Muscle layer of colon (tissue), 2 donors: Measurements from ENCODE around the gene CPEB3.
"Not testable (repeated sequence)": the region's sequence is repeated elsewhere in the genome, so short reads cannot be mapped to it uniquely, and the experiment has no call there.

ENCODE experiments used
- H3K27ac ChIP-seq: one replicate; pipeline ENCODE4 v1.7.0; 2013; ENCODE audit warnings: low read depth, mild to moderate bottlenecking, low read length, moderate library complexity
- H3K27me3 ChIP-seq, 2 donors: one replicate each; pipeline ENCODE4 v1.7.0; 2013; ENCODE audit warnings: low read length in 2 of 2, mild to moderate bottlenecking in 2 of 2; ENCODE audit not compliant: insufficient read depth in 2 of 2, control insufficient read depth in 1 of 2
- H3K36me3 ChIP-seq: one replicate; pipeline ENCODE4 v1.7.0; 2013; ENCODE audit warnings: mild to moderate bottlenecking, low read length; ENCODE audit not compliant: insufficient read depth
- H3K4me1 ChIP-seq: one replicate; pipeline ENCODE4 v1.7.0; 2013; ENCODE audit warnings: mild to moderate bottlenecking, low read length; ENCODE audit not compliant: insufficient read depth
- H3K4me3 ChIP-seq, 2 donors: one replicate each; pipeline ENCODE4 v1.7.0; 2013; ENCODE audit warnings: low read length in 2 of 2, low read depth in 1 of 2, mild to moderate bottlenecking in 1 of 2, moderate library complexity in 1 of 2
- H3K9ac ChIP-seq: one replicate; pipeline ENCODE4 v1.7.0; 2013; ENCODE audit warnings: low read length
- H3K9me3 ChIP-seq: one replicate; pipeline ENCODE4 v1.7.0; 2013; ENCODE audit warnings: mild to moderate bottlenecking, low read length
- donor health status: abdominal sarcoma.
- donor health status: Adenocarcinoma of cecum.

The CPEB3 gene

GRCh38 chr10:92162541-92162940 is 128.3 kb downstream of the CPEB3 start:
- Histone ChIP-seq H3K36me3 (no peaks in the 10 kb centered on the region), H3K9ac (no peak overlapping the region), H3K4me3 (no peak overlapping the region), H3K9me3 (peaks cover 8% of the 10 kb centered on the region), H3K4me1 (no peaks in the 10 kb centered on the region), H3K27ac (no peak overlapping the region), H3K27me3 (no peaks in the 10 kb centered on the region)

- Histone ChIP-seq H3K9me3 (no peaks in the 10 kb centered on the region), H3K27ac (no peak overlapping the region), H3K27me3 (no peaks in the 10 kb centered on the region), H3K4me1 (no peaks in the 10 kb centered on the region), H3K9ac (no peak overlapping the region), H3K4me3 (no peak overlapping the region), H3K36me3 (no peaks in the 10 kb centered on the region)
Measured at GRCh38 chr10:92156874-92157773, 133.8 kb downstream of the CPEB3 start.

DNA sequence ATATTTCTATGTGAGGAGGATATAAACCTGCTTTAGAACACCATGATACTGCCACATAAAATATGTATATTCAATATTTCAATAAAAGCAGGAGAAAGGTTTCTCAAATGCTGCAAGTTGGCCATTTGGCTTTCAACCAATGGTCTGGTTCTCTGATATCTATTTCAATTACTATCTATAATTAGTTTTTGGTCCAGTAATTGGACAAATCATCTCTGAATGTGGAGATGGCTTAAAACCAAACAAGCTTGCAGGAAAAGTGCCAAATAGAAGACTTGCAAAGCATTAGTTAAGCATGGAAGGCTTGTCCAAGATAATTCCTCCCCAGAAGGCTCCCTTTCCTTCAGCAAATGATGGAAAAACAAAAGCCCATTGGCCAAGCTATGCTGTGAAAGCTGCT is 140.1 kb downstream of the CPEB3 start:
- no peaks in the 10 kb centered on the region for H3K36me3 ChIP-seq
- H3K27me3 ChIP-seq = no peaks in the 10 kb centered on the region
- no peaks in the 10 kb centered on the region for H3K9me3 ChIP-seq
- H3K9ac ChIP-seq = no peak overlapping the region
- no peak overlapping the region for H3K27ac ChIP-seq
- no peak overlapping the region for H3K4me3 ChIP-seq
- H3K4me1 ChIP-seq = peaks cover 7% of the 10 kb centered on the region

DNA sequence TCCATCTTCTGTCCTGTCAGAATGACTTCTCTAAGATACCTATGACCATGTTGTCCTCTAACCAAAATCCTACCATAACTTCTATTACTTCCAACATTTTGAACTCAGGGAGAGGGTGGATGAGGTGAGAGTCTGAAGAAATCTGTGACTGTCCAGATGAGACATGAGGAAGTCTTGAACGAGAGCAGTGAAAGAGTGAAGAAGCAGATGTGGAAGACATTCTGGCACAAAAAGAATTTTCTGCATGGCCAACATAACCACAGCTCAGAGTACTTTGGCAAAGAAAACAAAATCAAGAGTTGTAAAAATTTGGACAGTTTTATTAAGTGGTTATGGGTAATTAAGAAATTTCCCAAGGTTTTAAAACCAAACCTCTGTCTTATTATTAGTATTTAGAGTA is 141.6 kb downstream of the CPEB3 start:
- H3K36me3 ChIP-seq = no peaks in the 10 kb centered on the region

DNA sequence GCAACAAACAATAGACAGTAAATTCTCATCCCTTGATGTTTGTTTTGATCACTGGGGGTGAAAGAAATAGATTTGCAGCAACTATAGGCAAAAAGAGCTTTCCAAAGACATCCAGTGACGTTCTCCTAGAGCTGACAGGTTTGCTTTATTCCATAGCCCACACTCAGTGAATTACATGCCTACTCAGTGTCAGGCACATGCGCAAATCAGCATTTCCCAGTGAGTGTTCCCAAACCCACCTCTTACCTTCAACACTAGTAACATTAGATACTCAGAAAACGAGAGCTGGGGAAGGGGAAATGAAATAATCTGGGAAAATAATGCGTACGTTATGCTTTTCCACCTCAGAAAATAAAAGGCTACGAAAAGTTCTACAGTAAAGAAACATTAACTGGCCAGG is 144.1 kb downstream of the CPEB3 start:
- Histone ChIP-seq H3K27me3 (no peaks in the 10 kb centered on the region), H3K4me3 (no peak overlapping the region), H3K36me3 (no peaks in the 10 kb centered on the region), H3K4me1 (peaks cover 13% of the 10 kb centered on the region), H3K9ac (no peak overlapping the region), H3K9me3 (no peaks in the 10 kb centered on the region), H3K27ac (no peak overlapping the region)

More for the DNA sequence above, 141.6 kb downstream of the CPEB3 start:
- no peak overlapping the region for H3K4me3 ChIP-seq
- H3K9me3 ChIP-seq = no peaks in the 10 kb centered on the region
- no peak overlapping the region for H3K27ac ChIP-seq
- H3K4me1 ChIP-seq = peaks cover 7% of the 10 kb centered on the region
- no peak overlapping the region for H3K9ac ChIP-seq
- no peaks in the 10 kb centered on the region for H3K27me3 ChIP-seq

- H3K36me3 ChIP-seq = no peaks in the 10 kb centered on the region
- H3K27me3 ChIP-seq = no peaks in the 10 kb centered on the region
- no peaks in the 10 kb centered on the region for H3K9me3 ChIP-seq
- no peak overlapping the region for H3K4me3 ChIP-seq
- peaks cover 10% of the 10 kb centered on the region for H3K4me1 ChIP-seq
- no peak overlapping the region for H3K9ac ChIP-seq
- no peak overlapping the region for H3K27ac ChIP-seq
Measured at GRCh38 chr10:92146107-92146506, 144.8 kb downstream of the CPEB3 start.

DNA sequence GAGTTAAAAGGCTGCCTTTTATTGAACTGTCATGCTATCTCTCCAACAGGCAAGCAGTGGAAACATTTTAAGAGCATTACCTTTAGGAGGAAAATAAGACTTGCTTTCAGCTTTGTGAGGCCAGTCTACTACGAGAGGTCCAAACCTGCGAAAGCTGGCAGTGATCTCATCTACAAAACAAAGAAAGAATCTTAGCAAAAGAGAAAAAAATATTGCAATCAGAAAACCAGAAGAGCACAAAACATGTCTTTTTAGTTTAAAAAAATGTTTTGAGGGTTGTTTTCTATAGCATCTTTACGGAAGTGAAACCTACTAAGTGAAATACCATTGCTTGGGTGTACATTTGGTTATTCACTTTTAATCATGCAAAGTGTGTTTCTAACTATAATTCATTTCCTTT is 147.9 kb downstream of the CPEB3 start:
- no peak overlapping the region for H3K9ac ChIP-seq
- H3K4me1 ChIP-seq = peaks cover 7% of the 10 kb centered on the region
- no peaks in the 10 kb centered on the region for H3K9me3 ChIP-seq
- no peaks in the 10 kb centered on the region for H3K36me3 ChIP-seq
- H3K27me3 ChIP-seq = no peaks in the 10 kb centered on the region
- no peak overlapping the region for H3K27ac ChIP-seq
- H3K4me3 ChIP-seq = no peak overlapping the region

DNA sequence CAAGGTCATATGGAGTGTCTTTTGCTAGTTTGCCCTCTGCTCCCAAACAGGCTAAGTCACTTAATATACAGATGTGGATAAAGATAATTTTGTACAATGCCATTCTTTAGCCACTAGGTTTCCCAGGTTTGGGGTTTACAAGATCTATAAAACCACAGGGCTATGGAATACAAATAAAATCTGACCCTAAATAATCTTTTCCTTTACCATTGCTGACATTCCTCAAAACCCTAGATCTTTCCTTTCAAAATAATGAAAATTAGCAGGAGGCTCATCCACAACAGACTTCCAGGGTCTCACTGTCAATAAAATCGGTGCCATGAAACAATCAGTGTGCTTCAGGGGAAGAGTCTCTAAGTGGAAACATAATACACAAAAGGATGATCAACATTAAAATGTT is 148.4 kb downstream of the CPEB3 start:
- Histone ChIP-seq H3K9ac (no peak overlapping the region), H3K9me3 (no peaks in the 10 kb centered on the region), H3K4me3 (no peak overlapping the region), H3K36me3 (no peaks in the 10 kb centered on the region), H3K4me1 (peaks cover 7% of the 10 kb centered on the region), H3K27ac (no peak overlapping the region), H3K27me3 (no peaks in the 10 kb centered on the region)

DNA sequence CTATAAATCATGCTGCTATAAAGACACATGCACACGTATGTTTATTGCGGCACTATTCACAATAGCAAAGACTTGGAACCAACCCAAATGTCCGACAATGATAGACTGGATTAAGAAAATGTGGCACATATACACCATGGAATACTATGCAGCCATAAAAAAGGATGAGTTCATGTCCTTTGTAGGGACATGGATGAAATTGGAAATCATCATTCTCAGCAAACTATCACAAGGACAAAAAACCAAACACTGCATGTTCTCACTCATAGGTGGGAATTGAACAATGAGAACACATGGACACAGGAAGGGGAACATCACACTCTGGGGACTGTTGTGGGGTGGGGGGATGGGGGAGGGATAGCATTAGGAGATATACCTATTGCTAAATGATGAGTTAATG is 149.7 kb downstream of the CPEB3 start:
- H3K9me3 ChIP-seq, H3K27me3 ChIP-seq, H3K27ac ChIP-seq, H3K9ac ChIP-seq, H3K4me1 ChIP-seq, H3K4me3 ChIP-seq, H3K36me3 ChIP-seq: not testable (repeated sequence)

GRCh38 chr10:92134049-92134448 is 156.8 kb downstream of the CPEB3 start:
- not testable (repeated sequence) for H3K4me3 ChIP-seq, H3K36me3 ChIP-seq, H3K4me1 ChIP-seq, H3K9me3 ChIP-seq, H3K27me3 ChIP-seq, H3K9ac ChIP-seq, H3K27ac ChIP-seq

DNA sequence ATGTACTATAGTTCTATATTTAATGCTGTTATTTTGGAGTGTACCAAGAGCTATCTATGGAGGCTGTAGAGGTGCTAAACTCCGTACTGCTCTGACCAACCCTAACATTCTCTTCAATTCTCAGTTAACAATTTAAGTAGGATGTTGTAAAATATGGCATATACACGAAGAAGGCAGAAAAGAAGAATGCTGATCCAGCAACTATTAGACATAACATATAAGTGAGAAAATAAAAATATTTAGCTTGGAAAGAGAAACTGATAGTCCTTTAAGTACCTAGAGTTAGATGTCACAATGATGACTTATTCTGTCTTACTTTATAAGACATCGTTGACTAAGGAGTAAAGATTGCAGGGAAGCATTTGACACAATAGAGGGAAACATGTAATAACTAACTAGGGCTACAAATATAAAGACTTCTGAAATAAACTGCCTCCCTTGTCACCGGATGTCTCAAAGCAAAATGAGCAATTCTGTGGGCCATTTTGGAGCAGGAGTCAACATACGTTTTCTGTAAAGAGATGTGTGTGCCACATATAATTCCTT is 159.5 kb downstream of the CPEB3 start:
- peaks cover 1% of the 10 kb centered on the region for H3K4me1 ChIP-seq
- no peak overlapping the region for H3K4me3 ChIP-seq
- no peaks in the 10 kb centered on the region for H3K9me3 ChIP-seq
- H3K27ac ChIP-seq = no peak overlapping the region
- no peaks in the 10 kb centered on the region for H3K27me3 ChIP-seq
- H3K36me3 ChIP-seq = no peaks in the 10 kb centered on the region
- no peak overlapping the region for H3K9ac ChIP-seq
